Transverse colon (tissue), 4 donors: ENCODE measurements around the gene PCNX1. TPM values are rescaled to one million over a fixed set of nuclear protein-coding genes. Genes with fewer than 3 reads are reported as not detected.
"Not testable (repeated sequence)": the region's sequence is repeated elsewhere in the genome, so short reads cannot be mapped to it uniquely, and the experiment has no call there.

ENCODE experiments used
- DNase-seq: peaks from one replicate; pipeline ENCODE4 v3.0.0-alpha.2; 2019
- H3K27ac ChIP-seq, 4 donors: fragments of 200-600 bp; sonication (generic); 2 replicates each; pipeline ENCODE4 v1.5.1; 2016 to 2018; ENCODE audit warnings: inconsistent platforms in 4 of 4
- H3K27me3 ChIP-seq: fragments of 200-600 bp; sonication (generic); 2 replicates; pipeline ENCODE4 v1.5.1; 2017; ENCODE audit warnings: inconsistent platforms
- H3K36me3 ChIP-seq, 4 donors: fragments of 200-600 bp; sonication (generic); 2 replicates each; pipeline ENCODE4 v1.5.1; 2017 to 2019; ENCODE audit warnings: inconsistent platforms in 4 of 4
- H3K4me1 ChIP-seq, 4 donors: fragments of 200-600 bp; sonication (generic); 2 replicates each; pipeline ENCODE4 v1.5.1; 2017 to 2020; ENCODE audit warnings: inconsistent platforms in 4 of 4
- H3K4me3 ChIP-seq, 4 donors: fragments of 200-600 bp; sonication (generic); 1 replicate in 1 of 4; 2 replicates in 3 of 4; pipeline versions ENCODE4 v1.5.1 to v1.6.1; 2017 to 2019; ENCODE audit warnings: inconsistent platforms in 4 of 4
- H3K9me3 ChIP-seq, 2 donors: fragments of 200-600 bp; sonication (generic); 2 replicates each; pipeline ENCODE4 v1.5.1; 2017 to 2019; ENCODE audit warnings: inconsistent platforms in 2 of 2
- EP300 ChIP-seq: sonication (generic); formaldehyde crosslinking; IDR thresholded peaks from one replicate; pipeline ENCODE4 v1.6.1; 2017; ENCODE audit warnings: antibody characterized with exemption, low read depth
- POLR2A ChIP-seq: fragments of 450-650 bp; IDR thresholded peaks from one replicate; pipeline ENCODE4 v1.6.1; 2016; ENCODE audit warnings: antibody characterized with exemption, mild to moderate bottlenecking, moderate library complexity
- POLR2AphosphoS5 ChIP-seq, 3 donors: sonication (generic); formaldehyde crosslinking; IDR thresholded peaks; one replicate each; pipeline ENCODE4 v1.6.1; 2016; ENCODE audit warnings: antibody characterized with exemption in 3 of 3
- WGBS, 2 donors: methylation state at CpG; one replicate each; pipeline ENCODE4 v1.1.5; 2018; ENCODE audit warnings: low coverage in 1 of 2; 5-methylcytosine and 5-hydroxymethylcytosine counted together
- in situ Hi-C, 4 donors: fragments of 200-750 bp; cut with MboI; loops; one replicate each; pipeline versions ENCODE4 v1.15.0 to v1.15.1; 2017; ENCODE audit warnings: low sequenced_read_pairs in 3 of 4, low pct_ligation_motif_present in 1 of 4, low pct_unique_long_range_greater_than_20kb in 1 of 4
- intact Hi-C: fragments of 100-400 bp; cut with DNase I; formaldehyde crosslinking; loops from one replicate; pipeline ENCODE4 v1.15.1; 2023; ENCODE audit warnings: low total_unique reads
- total RNA-seq, 4 donors: library from RNA; depleted of rRNA; stranded (reverse); fragments of >200 nt; gene quantifications; one replicate each; pipeline ENCODE4 v1.1.0, GENCODE V29; 2016
- TF ChIP-seq, protein P1 (sequence below), 5 experiments: fragments of 200-600 bp in 3 of 5; fragments of 450-650 bp in 2 of 5; sonication (generic) in 3 of 5; IDR thresholded peaks; 1 replicate in 2 of 5; 2 replicates in 3 of 5; pipeline ENCODE4 v1.5.1; 2016 to 2017; ENCODE audit warnings: antibody characterized with exemption in 5 of 5, inconsistent platforms in 3 of 5, mild to moderate bottlenecking in 2 of 5, moderate library complexity in 1 of 5

Gene PCNX1
- total RNA-seq, 4 donors from 2014 or later, result 15.0 to 64.6 (median 46.0) TPM

- in situ Hi-C loops, result no loop called here
- no peak overlapping the region for H3K4me3 ChIP-seq
- no peak overlapping the region for H3K27ac ChIP-seq
- WGBS, 2 donors, result 30 to 78% methylated on average over 1 of the region's 1 CpG
- TF ChIP-seq POLR2A, result no peak
- TF ChIP-seq POLR2AphosphoS5 (IDR thresholded peaks at IDR 0.05), result no peak
- TF ChIP-seq EP300, result no peak
- TF ChIP-seq, protein P1, sequence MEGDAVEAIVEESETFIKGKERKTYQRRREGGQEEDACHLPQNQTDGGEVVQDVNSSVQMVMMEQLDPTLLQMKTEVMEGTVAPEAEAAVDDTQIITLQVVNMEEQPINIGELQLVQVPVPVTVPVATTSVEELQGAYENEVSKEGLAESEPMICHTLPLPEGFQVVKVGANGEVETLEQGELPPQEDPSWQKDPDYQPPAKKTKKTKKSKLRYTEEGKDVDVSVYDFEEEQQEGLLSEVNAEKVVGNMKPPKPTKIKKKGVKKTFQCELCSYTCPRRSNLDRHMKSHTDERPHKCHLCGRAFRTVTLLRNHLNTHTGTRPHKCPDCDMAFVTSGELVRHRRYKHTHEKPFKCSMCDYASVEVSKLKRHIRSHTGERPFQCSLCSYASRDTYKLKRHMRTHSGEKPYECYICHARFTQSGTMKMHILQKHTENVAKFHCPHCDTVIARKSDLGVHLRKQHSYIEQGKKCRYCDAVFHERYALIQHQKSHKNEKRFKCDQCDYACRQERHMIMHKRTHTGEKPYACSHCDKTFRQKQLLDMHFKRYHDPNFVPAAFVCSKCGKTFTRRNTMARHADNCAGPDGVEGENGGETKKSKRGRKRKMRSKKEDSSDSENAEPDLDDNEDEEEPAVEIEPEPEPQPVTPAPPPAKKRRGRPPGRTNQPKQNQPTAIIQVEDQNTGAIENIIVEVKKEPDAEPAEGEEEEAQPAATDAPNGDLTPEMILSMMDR (IDR thresholded peaks at IDR 0.05), result no peak
- H3K27me3 ChIP-seq, result no peaks in the 10 kb centered on the region
- DNase-seq, result no peak
- H3K36me3 ChIP-seq, result peaks cover 0 to 19% (median 8%) of the 10 kb centered on the region in 4 donors
- H3K4me1 ChIP-seq, result peaks cover 0 to 9% (median 0%) of the 10 kb centered on the region in 4 donors
- H3K9me3 ChIP-seq, result no peaks in the 10 kb centered on the region
- intact Hi-C loops, result no loop called here
Measured at GRCh38 chr14:71013551-71014192, 106.4 kb downstream of the PCNX1 start.

GRCh38 chr14:71019917-71020316, 112.7 kb downstream of the PCNX1 start:
- in situ Hi-C loops, intact Hi-C loops: not testable (repeated sequence)
- WGBS, 2 donors, result 98 to 100% methylated on average over 2 to 3 of the region's 3 CpGs

GRCh38 chr14:71021347-71022011, 114.2 kb downstream of the PCNX1 start:
- no peak overlapping the region for H3K27ac ChIP-seq
- H3K4me3 ChIP-seq, result no peak overlapping the region
- H3K36me3 ChIP-seq, result peaks cover 0 to 26% (median 8%) of the 10 kb centered on the region in 4 donors

More at GRCh38 chr14:71019917-71020316, 112.7 kb downstream of the PCNX1 start:
- H3K4me3 ChIP-seq, H3K9me3 ChIP-seq, H3K27ac ChIP-seq, H3K4me1 ChIP-seq, DNase-seq, H3K27me3 ChIP-seq: not testable (repeated sequence)
- peaks cover 0 to 31% (median 13%) of the 10 kb centered on the region in 4 donors for H3K36me3 ChIP-seq

DNA sequence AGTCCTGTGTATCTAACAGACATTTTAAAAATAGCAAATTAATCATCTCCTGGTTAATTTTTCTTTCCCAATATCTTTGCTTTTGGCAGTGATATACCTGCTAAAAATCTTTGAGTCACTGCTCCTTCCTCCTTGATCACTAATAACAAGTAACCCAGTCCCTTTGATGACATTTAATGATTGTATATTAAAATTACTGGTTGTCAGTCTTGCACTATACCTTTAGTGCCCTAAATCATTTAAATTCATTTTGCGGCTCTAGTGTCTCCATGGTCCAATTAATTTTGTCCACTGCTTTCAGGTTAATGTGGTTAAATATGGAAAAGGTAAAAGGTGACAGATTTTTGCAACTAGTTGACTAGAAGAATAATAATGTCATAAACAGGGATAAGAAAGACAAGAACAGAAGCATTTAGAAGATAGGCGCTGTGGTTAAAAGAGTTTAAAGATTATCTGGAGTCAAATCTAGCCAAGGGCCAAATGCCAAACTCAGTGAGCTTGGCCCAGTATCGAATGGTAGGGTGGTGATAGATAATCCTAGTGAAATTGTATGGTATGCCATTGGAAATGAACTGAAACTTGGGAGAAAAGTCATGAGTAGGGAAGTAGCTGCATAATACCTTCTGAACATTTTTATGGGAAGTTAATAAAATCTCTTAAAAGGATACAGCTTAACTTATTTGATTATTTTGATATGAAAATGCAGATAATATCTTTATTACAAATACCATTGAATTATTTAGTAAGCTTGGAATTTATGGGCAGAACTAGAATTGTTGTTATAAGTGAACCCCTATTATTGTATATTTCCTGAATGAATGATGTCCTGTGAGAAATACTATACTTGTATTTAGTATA, 115.0 kb downstream of the PCNX1 start:
- in situ Hi-C loops, result no loop called here
- Histone ChIP-seq H3K27ac (no peak overlapping the region), H3K9me3 (no peaks in the 10 kb centered on the region), H3K4me3 (no peak overlapping the region), H3K4me1 (peaks cover 0 to 5% (median 0%) of the 10 kb centered on the region in 4 donors), H3K36me3 (peaks cover 0 to 24% (median 8%) of the 10 kb centered on the region in 4 donors), H3K27me3 (no peaks in the 10 kb centered on the region)
- 85 to 92% methylated on average over 2 to 3 of the region's 3 CpGs for WGBS, 2 donors
- intact Hi-C loops, result no loop called here
- DNase-seq, result no peak
- TF ChIP-seq POLR2AphosphoS5 (IDR thresholded peaks at IDR 0.05) (no peak), EP300 (no peak), POLR2A (no peak)
- TF ChIP-seq, protein P1 (IDR thresholded peaks at IDR 0.05), result no peak

More at GRCh38 chr14:71021347-71022011, 114.2 kb downstream of the PCNX1 start:
- WGBS, 2 donors, result 31% methylated on average over 1 of the region's 1 CpG
- intact Hi-C loops (no loop called here), in situ Hi-C loops (no loop called here)
- no peaks in the 10 kb centered on the region for H3K27me3 ChIP-seq
- H3K4me1 ChIP-seq, result peaks cover 0 to 5% (median 0%) of the 10 kb centered on the region in 4 donors
- no peak for TF ChIP-seq POLR2A
- TF ChIP-seq, protein P1 (IDR thresholded peaks at IDR 0.05), result no peak
- no peak for TF ChIP-seq EP300
- H3K9me3 ChIP-seq, result no peaks in the 10 kb centered on the region
- DNase-seq, result no peak
